GM19025 (cell line): ENCODE results near the gene TMSB4Y.

Experiments used
- ATAC-seq: cut with Tn5 transposase; IDR thresholded peaks from one replicate; pipeline ENCODE4 v1.9.1; 2021; ENCODE audit warnings: mild to moderate bottlenecking, low read depth, moderate library complexity; ENCODE audit not compliant: unreplicated experiment

TMSB4Y gene

GRCh38 chrY:13703568-13703968 is at the start of gene TMSB4Y:
Gene TMSB4Y, plus strand, starts transcription at chrY:13703899.
- peak; percentile 96 for ATAC-seq

GRCh38 chrY:13664162-13664561 is 39.5 kb upstream of the TMSB4Y start:
- ATAC-seq = no peak

GRCh38 chrY:13671122-13671521 is 32.6 kb upstream of the TMSB4Y start:
- ATAC-seq = no peak

- no peak for ATAC-seq
Measured at GRCh38 chrY:13702276-13702675, 1.4 kb upstream of the TMSB4Y start.

DNA sequence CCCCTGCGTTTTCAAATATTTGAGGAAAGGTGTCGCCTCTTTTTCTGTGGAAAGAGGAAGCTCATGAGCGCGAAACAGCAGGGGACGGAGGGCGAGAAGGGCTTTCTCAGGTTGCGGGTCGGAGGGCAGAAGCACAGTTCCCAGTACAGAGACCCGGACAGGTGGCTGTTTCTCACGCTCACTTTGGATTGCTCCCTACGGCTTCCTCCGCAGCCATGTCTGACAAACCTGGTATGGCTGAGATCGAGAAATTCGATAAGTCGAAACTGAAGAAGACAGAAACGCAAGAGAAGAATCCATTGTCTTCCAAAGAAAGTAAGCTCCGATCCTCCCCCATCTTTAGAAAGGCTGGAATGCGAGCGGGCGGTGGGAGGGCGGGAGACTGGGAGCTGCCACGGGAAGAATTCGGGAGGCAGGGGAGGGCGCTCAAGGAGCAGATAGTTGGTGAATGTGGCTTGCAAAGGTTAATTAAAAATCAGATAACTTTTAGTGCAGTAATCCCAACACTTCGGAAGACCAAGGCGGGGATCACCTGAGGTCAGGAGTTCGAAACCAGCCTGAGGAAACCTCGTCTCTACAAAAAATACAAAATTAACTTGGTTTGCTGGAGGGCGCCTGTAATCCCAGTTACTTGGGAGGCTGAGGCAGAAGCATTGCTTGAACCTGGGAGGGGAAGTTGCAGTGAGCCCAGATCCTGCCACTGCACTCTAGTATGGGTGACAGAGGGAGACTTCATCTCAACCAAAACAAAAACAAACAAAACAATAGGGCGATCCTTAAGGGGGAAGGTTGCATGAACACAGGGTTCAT is 627 bp downstream of the TMSB4Y start:
- ATAC-seq = no peak

- ATAC-seq = no peak
Measured at GRCh38 chrY:13705197-13705596, 1.5 kb downstream of the TMSB4Y start.

- no peak for ATAC-seq
Measured at GRCh38 chrY:13708038-13708437, 4.3 kb downstream of the TMSB4Y start.

- ATAC-seq = no peak
Measured at GRCh38 chrY:13718996-13719395, 15.3 kb downstream of the TMSB4Y start.

- no peak for ATAC-seq
Measured at GRCh38 chrY:13729517-13729916, 25.8 kb downstream of the TMSB4Y start.

GRCh38 chrY:13738618-13739017 is 34.9 kb downstream of the TMSB4Y start:
- ATAC-seq = no peak

DNA sequence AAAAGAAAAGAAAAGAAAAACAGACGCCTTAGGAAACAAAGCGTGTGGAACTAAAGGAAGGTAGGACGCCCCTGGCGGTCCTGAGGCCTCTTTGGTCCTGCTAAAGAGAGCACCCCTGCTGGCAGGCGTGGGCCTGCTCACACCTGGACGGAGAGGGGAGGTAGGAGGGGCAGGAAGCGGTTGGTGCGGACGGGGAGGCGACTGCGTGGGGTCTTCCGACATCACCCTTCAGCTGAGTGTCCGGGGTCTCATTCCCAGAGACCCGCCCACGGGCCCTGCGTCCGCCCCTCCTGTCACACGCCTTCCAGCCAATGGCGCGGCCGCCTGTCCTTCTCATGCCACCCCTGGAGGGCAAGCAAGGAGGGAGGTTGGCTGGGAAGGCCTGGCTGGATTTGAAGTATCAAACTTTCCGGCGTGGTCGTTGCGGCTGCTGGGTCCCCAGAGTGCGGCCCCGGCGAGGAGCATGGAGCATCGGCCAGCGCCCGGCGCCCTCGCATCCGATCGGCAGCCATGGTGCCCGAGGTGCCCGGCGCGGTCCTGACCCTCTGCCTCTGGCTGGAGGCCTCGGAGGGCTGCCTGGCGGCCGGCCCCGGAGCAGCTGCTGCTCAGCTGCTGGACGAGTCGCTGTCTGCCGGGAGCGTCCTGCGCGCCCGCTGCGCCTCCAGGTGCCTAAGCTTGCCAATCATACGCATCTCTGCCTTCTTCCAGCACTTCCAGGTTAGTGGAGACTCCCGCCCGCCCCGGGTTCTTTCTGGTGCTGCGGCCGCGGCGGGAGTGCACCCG is 47.8 kb downstream of the TMSB4Y start:
- peak; percentile 89 for ATAC-seq

- no peak for ATAC-seq
Measured at GRCh38 chrY:13754661-13755060, 51.0 kb downstream of the TMSB4Y start.
